Transverse colon (tissue), 4 donors: ENCODE measurements around the gene FAM161B.

Source experiments
- CTCF ChIP-seq, 5 experiments: fragments of 200-600 bp in 3 of 5; fragments of 450-650 bp in 2 of 5; sonication (generic) in 3 of 5; IDR thresholded peaks; 1 replicate in 2 of 5; 2 replicates in 3 of 5; pipeline ENCODE4 v1.5.1; 2016 to 2017; ENCODE audit warnings: antibody characterized with exemption in 5 of 5, inconsistent platforms in 3 of 5, mild to moderate bottlenecking in 2 of 5, moderate library complexity in 1 of 5
- POLR2A ChIP-seq: fragments of 450-650 bp; IDR thresholded peaks from one replicate; pipeline ENCODE4 v1.6.1; 2016; ENCODE audit warnings: antibody characterized with exemption, mild to moderate bottlenecking, moderate library complexity
- POLR2AphosphoS5 ChIP-seq, 3 donors: sonication (generic); formaldehyde crosslinking; IDR thresholded peaks; one replicate each; pipeline ENCODE4 v1.6.1; 2016; ENCODE audit warnings: antibody characterized with exemption in 3 of 3

- TF ChIP-seq CTCF (IDR thresholded peaks at IDR 0.05), result no peak
- no peak for TF ChIP-seq POLR2AphosphoS5 (IDR thresholded peaks at IDR 0.05)
- TF ChIP-seq POLR2A, result no peak
Observed at GRCh38 chr14:73958591-73958990, 8.7 kb upstream of the FAM161B start.
